ENCODE data around the gene NT5E. TPM values are rescaled to one million over a fixed set of nuclear protein-coding genes. Genes with fewer than 3 reads are reported as not detected.

NT5E gene
- total and polyA plus RNA-seq, 9 donors: 29.3 to 68.7 (median 47.4) TPM

GRCh38 chr6:85482905-85483700 lies 33.2 kb downstream of the NT5E start:
- H3K27me3 ChIP-seq: no peaks in the 10 kb centered on the region
- peak; percentile 75 to 90 (median 89) for DNase-seq
- WGBS, 3 donors: 20 to 23% (median 21%) methylated on average over 10 of the region's 10 CpGs
- H3K36me3 ChIP-seq: no peaks in the 10 kb centered on the region
- no peak overlapping the region for H3K4me3 ChIP-seq
- TF ChIP-seq CTCF (IDR thresholded peaks at IDR 0.05) (peak; percentile 96 to 98 (median 98)), POLR2A (IDR thresholded peaks at IDR 0.05) (no peak)
- intact Hi-C loops (cut with DNase I): loop anchor here (2.0 to 5.0 kb wide), 2 partner anchors 126 to 128 kb away; no protein-coding TSS in a partner anchor
- H3K4me1 ChIP-seq (ENCODE audit: insufficient read depth): peaks cover 2% of the 10 kb centered on the region
- H3K9me3 ChIP-seq: no peaks in the 10 kb centered on the region
- H3K27ac ChIP-seq: peak overlapping the region in 1 of 2 donors; percentile 38

- no peaks in the 10 kb centered on the region for H3K36me3 ChIP-seq
- H3K27ac ChIP-seq: no peak overlapping the region
- intact Hi-C loops (cut with DNase I): loop anchor here (2.0 to 5.0 kb wide), 2 partner anchors 127 to 129 kb away; no protein-coding TSS in a partner anchor
- DNase-seq: no peak
- no peaks in the 10 kb centered on the region for H3K9me3 ChIP-seq
- WGBS, 3 donors: 75 to 89% (median 77%) methylated on average over 4 of the region's 4 CpGs
- TF ChIP-seq EP300 (IDR thresholded peaks at IDR 0.05) (no peak), POLR2A (IDR thresholded peaks at IDR 0.05) (no peak), CTCF (IDR thresholded peaks at IDR 0.05) (no peak)
- H3K27me3 ChIP-seq: no peaks in the 10 kb centered on the region
- no peak overlapping the region for H3K4me3 ChIP-seq
- peaks cover 2% of the 10 kb centered on the region for H3K4me1 ChIP-seq (ENCODE audit: insufficient read depth)
These were observed 34.0 kb downstream of the NT5E start for GRCh38 chr6:85483846-85484245.

- Histone ChIP-seq H3K27ac (no peak overlapping the region), H3K36me3 (no peaks in the 10 kb centered on the region), H3K4me3 (no peak overlapping the region), H3K9me3 (no peaks in the 10 kb centered on the region), H3K4me1 (ENCODE audit: insufficient read depth) (peaks cover 2% of the 10 kb centered on the region), H3K27me3 (no peaks in the 10 kb centered on the region)
- WGBS, 3 donors: 90 to 93% (median 91%) methylated on average over 5 of the region's 5 CpGs
- intact Hi-C loops (cut with DNase I): loop anchor here in 2 of 4 donors (5.0 kb wide), 1 partner anchor 128 kb away; no protein-coding TSS in a partner anchor
- TF ChIP-seq EP300 (IDR thresholded peaks at IDR 0.05) (no peak), CTCF (IDR thresholded peaks at IDR 0.05) (no peak), POLR2A (IDR thresholded peaks at IDR 0.05) (no peak)
- DNase-seq: no peak
These were observed 35.1 kb downstream of the NT5E start for GRCh38 chr6:85484948-85485347.

- H3K4me1 ChIP-seq (ENCODE audit: insufficient read depth): no peaks in the 10 kb centered on the region
These were observed 40.8 kb downstream of the NT5E start for GRCh38 chr6:85490516-85491248.

More at GRCh38 chr6:85490516-85491248, 40.8 kb downstream of the NT5E start:
- intact Hi-C loops (cut with DNase I): loop anchor here in 1 of 4 donors (5.0 kb wide), 1 partner anchor 138 kb away; no protein-coding TSS in a partner anchor
- Histone ChIP-seq H3K27ac (no peak overlapping the region), H3K27me3 (no peaks in the 10 kb centered on the region), H3K36me3 (no peaks in the 10 kb centered on the region), H3K9me3 (no peaks in the 10 kb centered on the region), H3K4me3 (no peak overlapping the region)
- no peak for TF ChIP-seq EP300 (IDR thresholded peaks at IDR 0.05)
- TF ChIP-seq POLR2A (IDR thresholded peaks at IDR 0.05): no peak
- TF ChIP-seq CTCF (IDR thresholded peaks at IDR 0.05): no peak
- no peak for DNase-seq
- WGBS, 3 donors: 74 to 78% (median 77%) methylated on average over 6 of the region's 6 CpGs
